Subcutaneous abdominal adipose tissue (tissue), 5 donors: ENCODE data around the gene SCN4A.

ENCODE experiments used
- H3K27ac ChIP-seq: one replicate; pipeline ENCODE4 v1.7.0; 2013; ENCODE audit warnings: low read depth, mild to moderate bottlenecking, inconsistent platforms, low read length, moderate library complexity
- H3K27me3 ChIP-seq, 5 donors: one replicate each; pipeline ENCODE4 v1.7.0; 2013; ENCODE audit warnings: low read length in 5 of 5, inconsistent platforms in 1 of 5; ENCODE audit not compliant: control insufficient read depth in 5 of 5, insufficient read depth in 4 of 5
- H3K36me3 ChIP-seq, 5 donors: one replicate each; pipeline ENCODE4 v1.7.0; 2013; ENCODE audit warnings: low read length in 5 of 5; ENCODE audit not compliant: control insufficient read depth in 5 of 5, insufficient read depth in 5 of 5
- H3K4me1 ChIP-seq, 5 donors: one replicate each; pipeline ENCODE4 v1.7.0; 2013; ENCODE audit warnings: low read length in 5 of 5, mild to moderate bottlenecking in 3 of 5, moderate library complexity in 1 of 5; ENCODE audit not compliant: control insufficient read depth in 5 of 5, insufficient read depth in 5 of 5
- H3K4me3 ChIP-seq, 5 donors: one replicate each; pipeline ENCODE4 v1.7.0; 2013; ENCODE audit warnings: low read length in 5 of 5, low read depth in 1 of 5
- H3K9ac ChIP-seq, 5 donors: one replicate each; pipeline ENCODE4 v1.7.0; 2013; ENCODE audit warnings: low read length in 5 of 5, mild to moderate bottlenecking in 4 of 5, moderate library complexity in 3 of 5
- H3K9me3 ChIP-seq, 5 donors: one replicate each; pipeline ENCODE4 v1.7.0; 2013; ENCODE audit warnings: low read length in 5 of 5; ENCODE audit not compliant: control insufficient read depth in 5 of 5
- donor health status: healthy.
- donor health status: healthy.
- donor health status: healthy.
- donor health status: healthy.
- donor health status: healthy.

SCN4A gene

GRCh38 chr17:63996430-63997182 is 23.9 kb upstream of the SCN4A start:
- no peaks in the 10 kb centered on the region for H3K36me3 ChIP-seq
- peaks cover 10 to 43% (median 25%) of the 10 kb centered on the region in 5 donors for H3K4me1 ChIP-seq
- H3K9me3 ChIP-seq: no peaks in the 10 kb centered on the region
- H3K27me3 ChIP-seq: peaks cover 5 to 23% (median 15%) of the 10 kb centered on the region in 5 donors
- H3K27ac ChIP-seq: peak overlapping the region; percentile 50
- H3K9ac ChIP-seq: no peak overlapping the region
- no peak overlapping the region for H3K4me3 ChIP-seq

- Histone ChIP-seq H3K4me3 (no peak overlapping the region), H3K27ac (no peak overlapping the region), H3K4me1 (peaks cover 10 to 38% (median 20%) of the 10 kb centered on the region in 5 donors), H3K36me3 (no peaks in the 10 kb centered on the region), H3K9me3 (no peaks in the 10 kb centered on the region), H3K27me3 (peaks cover 5 to 25% (median 17%) of the 10 kb centered on the region in 5 donors), H3K9ac (no peak overlapping the region)
Measured at GRCh38 chr17:63995626-63996025, 22.9 kb upstream of the SCN4A start.

GRCh38 chr17:63993368-63993985 is 20.8 kb upstream of the SCN4A start:
- Histone ChIP-seq H3K4me3 (no peak overlapping the region), H3K27me3 (peaks cover 0 to 23% (median 15%) of the 10 kb centered on the region in 5 donors), H3K9ac (no peak overlapping the region), H3K4me1 (peaks cover 7 to 53% (median 19%) of the 10 kb centered on the region in 5 donors), H3K36me3 (no peaks in the 10 kb centered on the region), H3K9me3 (no peaks in the 10 kb centered on the region), H3K27ac (no peak overlapping the region)

- H3K4me1 ChIP-seq: peaks cover 0 to 52% (median 22%) of the 10 kb centered on the region in 5 donors
- no peaks in the 10 kb centered on the region for H3K9me3 ChIP-seq
- H3K4me3 ChIP-seq: no peak overlapping the region
- no peaks in the 10 kb centered on the region for H3K36me3 ChIP-seq
- H3K27me3 ChIP-seq: peaks cover 0 to 13% (median 10%) of the 10 kb centered on the region in 5 donors
- H3K27ac ChIP-seq: no peak overlapping the region
- no peak overlapping the region for H3K9ac ChIP-seq
Measured at GRCh38 chr17:63991611-63992010, 18.9 kb upstream of the SCN4A start.

GRCh38 chr17:63989622-63990345 is 17.1 kb upstream of the SCN4A start:
- H3K27me3 ChIP-seq: peaks cover 0 to 13% (median 10%) of the 10 kb centered on the region in 5 donors

DNA sequence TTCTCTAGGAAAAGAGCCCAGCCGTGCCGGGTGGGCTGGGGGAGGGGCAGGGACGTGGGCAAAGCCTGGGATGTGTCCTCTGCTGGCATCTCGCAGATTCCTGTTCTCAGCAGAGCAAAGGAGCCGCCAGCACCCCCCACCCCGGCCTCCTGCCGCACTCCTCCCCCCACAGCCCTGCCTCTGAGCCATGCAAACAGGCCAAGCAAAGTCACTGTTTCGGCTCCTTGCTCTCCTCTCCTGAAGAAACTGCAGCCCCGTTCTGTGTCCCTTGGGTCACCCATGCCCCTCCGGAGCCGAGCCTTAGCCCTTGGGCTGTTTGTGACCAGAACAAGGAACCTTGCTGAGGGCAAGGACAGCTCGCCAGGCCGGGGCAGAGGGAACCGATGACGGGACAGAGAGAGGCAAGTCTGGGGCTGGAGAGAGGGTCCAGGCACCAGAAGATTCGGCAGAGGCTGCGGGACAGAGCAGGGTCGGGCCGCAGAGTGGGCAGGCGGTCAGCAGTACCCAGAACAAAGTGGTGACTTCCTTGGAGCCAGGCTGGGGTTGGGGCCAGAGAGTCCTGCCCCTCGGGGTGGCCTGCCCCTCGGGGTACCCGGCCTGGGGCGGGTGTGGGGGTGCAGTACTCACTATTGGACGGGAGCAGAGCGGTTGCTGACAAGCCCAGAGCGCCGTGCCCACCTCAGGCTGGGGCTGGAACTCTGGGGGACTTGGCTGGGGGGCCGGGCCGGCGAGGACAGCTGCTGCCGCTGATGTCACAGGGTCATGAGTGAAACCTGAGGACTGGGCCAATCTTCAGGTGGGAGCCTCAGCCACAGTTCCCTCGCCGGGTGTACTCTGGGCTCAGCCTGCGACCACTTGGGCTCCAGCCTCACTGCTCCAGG is 16.3 kb upstream of the SCN4A start:
- Histone ChIP-seq H3K4me3 (no peak overlapping the region), H3K27me3 (peaks cover 0 to 13% (median 10%) of the 10 kb centered on the region in 5 donors), H3K4me1 (peaks cover 12 to 73% (median 44%) of the 10 kb centered on the region in 5 donors), H3K27ac (no peak overlapping the region), H3K9me3 (no peaks in the 10 kb centered on the region), H3K9ac (peak overlapping the region in 1 of 5 donors; percentile 26), H3K36me3 (no peaks in the 10 kb centered on the region)

More at GRCh38 chr17:63989622-63990345, 17.1 kb upstream of the SCN4A start:
- H3K4me3 ChIP-seq: no peak overlapping the region
- peak overlapping the region in 1 of 5 donors; percentile 26 for H3K9ac ChIP-seq
- peaks cover 6 to 68% (median 36%) of the 10 kb centered on the region in 5 donors for H3K4me1 ChIP-seq
- H3K36me3 ChIP-seq: no peaks in the 10 kb centered on the region
- H3K9me3 ChIP-seq: no peaks in the 10 kb centered on the region
- H3K27ac ChIP-seq: no peak overlapping the region

DNA sequence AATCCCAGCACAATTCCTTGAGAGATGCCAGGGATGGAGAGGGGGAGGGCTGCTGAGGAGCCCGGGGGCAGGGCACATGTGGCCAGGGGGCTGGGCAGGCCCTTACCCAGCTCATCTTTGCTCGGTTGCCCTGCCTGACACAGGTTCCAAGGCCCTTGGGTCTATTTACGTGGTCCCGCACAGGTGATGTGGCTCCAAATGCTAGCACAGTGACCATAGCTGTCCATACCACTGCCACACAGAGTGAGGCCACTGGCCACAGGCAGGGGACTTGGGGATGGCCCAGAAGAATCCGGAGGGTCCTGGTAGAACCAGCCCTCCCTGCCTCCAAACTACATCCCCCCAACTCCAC is 15.4 kb upstream of the SCN4A start:
- Histone ChIP-seq H3K4me1 (peaks cover 12 to 79% (median 53%) of the 10 kb centered on the region in 5 donors), H3K27ac (peak overlapping the region; percentile 54), H3K9ac (peak overlapping the region in 1 of 5 donors; percentile 14), H3K36me3 (no peaks in the 10 kb centered on the region), H3K27me3 (peaks cover 0 to 13% (median 10%) of the 10 kb centered on the region in 5 donors), H3K9me3 (no peaks in the 10 kb centered on the region), H3K4me3 (no peak overlapping the region)

DNA sequence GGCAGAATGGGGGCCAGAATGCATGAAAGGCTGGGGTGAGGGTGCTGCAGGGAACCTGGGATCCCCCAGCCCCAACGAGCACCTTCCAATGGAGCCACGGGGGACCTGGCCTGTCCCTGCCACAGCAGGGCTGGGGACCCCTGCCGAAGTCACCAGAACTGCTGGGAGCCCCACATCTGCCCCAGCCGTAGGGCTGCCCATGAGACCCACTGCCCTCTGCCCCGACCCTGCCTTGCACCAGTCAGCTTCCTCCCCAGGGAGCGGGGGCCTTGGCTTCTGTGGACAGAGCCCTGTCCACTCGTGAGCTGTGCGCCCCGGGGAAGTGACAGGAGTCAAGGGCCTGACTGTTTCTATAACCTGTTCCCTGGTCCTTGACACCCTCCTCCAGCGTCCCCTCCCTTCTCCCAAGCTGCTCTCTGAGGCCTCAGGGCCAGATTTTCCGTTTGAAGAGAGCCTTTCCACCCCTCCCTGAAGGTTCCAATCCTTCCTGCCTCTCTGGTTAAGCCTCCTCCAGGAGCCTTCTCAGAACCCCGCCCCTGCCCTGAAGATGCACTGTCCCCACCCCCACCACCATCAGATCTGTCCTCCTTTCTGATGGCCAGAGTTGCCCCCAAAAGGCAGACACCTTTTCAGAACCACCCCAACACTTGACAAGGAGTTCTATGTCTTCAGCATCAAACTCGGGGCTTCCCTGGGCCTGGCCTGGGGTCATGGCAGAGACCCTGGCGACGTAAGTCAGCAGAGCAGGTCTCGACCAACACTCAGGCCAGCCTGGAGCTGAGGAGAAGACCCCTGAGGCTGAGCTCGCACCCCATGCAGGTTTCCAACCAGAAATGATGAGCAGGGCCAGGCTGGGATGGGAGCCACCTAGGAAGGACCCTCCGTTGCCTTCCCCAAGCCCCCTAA is 14.8 kb upstream of the SCN4A start:
- no peaks in the 10 kb centered on the region for H3K9me3 ChIP-seq
- peak overlapping the region; percentile 54 for H3K27ac ChIP-seq
- peaks cover 12 to 86% (median 57%) of the 10 kb centered on the region in 5 donors for H3K4me1 ChIP-seq
- H3K36me3 ChIP-seq: no peaks in the 10 kb centered on the region
- H3K9ac ChIP-seq: peak overlapping the region in 1 of 5 donors; percentile 23
- no peak overlapping the region for H3K4me3 ChIP-seq
- peaks cover 0 to 13% (median 10%) of the 10 kb centered on the region in 5 donors for H3K27me3 ChIP-seq
